Measurements from ENCODE around the gene SH3RF1. TPM values are rescaled to one million over a fixed set of nuclear protein-coding genes. Genes with fewer than 3 reads are reported as not detected.
A peak's percentile ranks its signal among the peaks of the same experiment; 100 is the strongest.

Gene SH3RF1
- total RNA-seq, 6 experiments from 2014 or later: 54.5 to 67.1 (median 57.1) TPM

DNA sequence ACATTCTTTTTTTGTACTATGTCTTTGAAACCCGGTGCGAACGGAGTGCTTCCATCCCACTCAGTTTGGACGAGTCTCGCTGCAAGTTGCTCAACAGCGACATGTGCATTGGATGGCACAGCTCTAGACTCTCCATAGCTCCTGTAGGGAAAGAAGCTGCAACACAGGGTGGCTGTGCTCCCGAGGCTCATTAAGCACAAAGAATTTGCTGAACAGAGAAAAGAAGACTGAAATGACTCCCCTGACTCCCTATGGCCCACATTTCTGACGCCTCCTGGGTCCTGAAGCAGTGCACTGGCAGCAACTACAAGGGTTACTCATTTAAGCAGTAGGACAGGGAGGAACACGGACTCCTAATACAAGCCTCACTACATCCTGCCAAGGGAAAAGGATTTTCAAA is 127.4 kb downstream of the SH3RF1 start:
- DNase-seq: no peak
- Mint-ChIP-seq H3K27ac (no peak overlapping the region), H3K4me1 (ENCODE audit: low read depth) (peaks cover 52% of the 10 kb centered on the region), H3K4me3 (no peak overlapping the region), H3K9me3 (no peaks in the 10 kb centered on the region), H3K27me3 (ENCODE audit: insufficient read depth) (peaks cover 3% of the 10 kb centered on the region; the same call in 1 of the 2 replicates), H3K36me3 (ENCODE audit: low read depth) (peaks cover 34% of the 10 kb centered on the region)
- TF ChIP-seq CTCF (IDR thresholded peaks at IDR 0.05): no peak

GRCh38 chr4:169142906-169143305 is 127.8 kb downstream of the SH3RF1 start:
- no peak for TF ChIP-seq CTCF (IDR thresholded peaks at IDR 0.05)
- DNase-seq: no peak
- Mint-ChIP-seq H3K4me3 (no peak overlapping the region), H3K36me3 (ENCODE audit: low read depth) (peaks cover 30% of the 10 kb centered on the region), H3K27ac (peak overlapping the region; percentile 30; the same call in 1 of the 2 replicates), H3K9me3 (no peaks in the 10 kb centered on the region), H3K4me1 (ENCODE audit: low read depth) (peaks cover 48% of the 10 kb centered on the region), H3K27me3 (ENCODE audit: insufficient read depth) (peaks cover 3% of the 10 kb centered on the region; the same call in 1 of the 2 replicates)

DNA sequence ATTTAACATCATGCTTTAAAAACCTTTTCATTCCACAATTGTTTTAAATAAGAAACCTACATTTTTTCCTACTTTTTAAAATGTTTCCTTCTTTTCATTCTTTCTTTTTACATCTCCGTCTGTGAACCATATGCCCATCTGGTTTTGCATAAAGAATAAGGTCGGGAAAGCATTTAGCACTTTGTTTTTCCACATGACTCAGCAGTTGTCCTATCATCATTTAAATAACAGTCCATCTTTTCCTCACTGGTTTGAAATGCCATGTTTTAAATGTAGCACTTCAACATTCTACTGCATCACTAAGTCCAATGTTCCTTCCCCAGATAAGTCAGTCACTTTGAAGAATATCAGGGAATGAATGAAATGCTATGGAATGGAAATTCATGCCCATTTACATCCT is 128.4 kb downstream of the SH3RF1 start:
- peaks cover 30% of the 10 kb centered on the region for H3K36me3 Mint-ChIP-seq (ENCODE audit: low read depth)
- no peak for TF ChIP-seq CTCF (IDR thresholded peaks at IDR 0.05)
- peaks cover 42% of the 10 kb centered on the region for H3K4me1 Mint-ChIP-seq (ENCODE audit: low read depth)
- H3K27ac Mint-ChIP-seq: peak overlapping the region; percentile 30; the same call in 1 of the 2 replicates
- H3K9me3 Mint-ChIP-seq: no peaks in the 10 kb centered on the region
- H3K27me3 Mint-ChIP-seq (ENCODE audit: insufficient read depth): peaks cover 3% of the 10 kb centered on the region; the same call in 1 of the 2 replicates
- no peak overlapping the region for H3K4me3 Mint-ChIP-seq
- DNase-seq: no peak

- Mint-ChIP-seq H3K4me3 (no peak overlapping the region), H3K27me3 (ENCODE audit: insufficient read depth) (peaks cover 9% of the 10 kb centered on the region), H3K9me3 (no peaks in the 10 kb centered on the region), H3K27ac (no peak overlapping the region), H3K4me1 (ENCODE audit: low read depth) (peaks cover 28% of the 10 kb centered on the region), H3K36me3 (ENCODE audit: low read depth) (peaks cover 40% of the 10 kb centered on the region)
- no peak for DNase-seq
- no peak for TF ChIP-seq CTCF (IDR thresholded peaks at IDR 0.05)
Observed at GRCh38 chr4:169139021-169139420, 131.7 kb downstream of the SH3RF1 start.

GRCh38 chr4:169137558-169137920 is 133.2 kb downstream of the SH3RF1 start:
- peaks cover 25% of the 10 kb centered on the region for H3K4me1 Mint-ChIP-seq (ENCODE audit: low read depth)
- no peak overlapping the region for H3K4me3 Mint-ChIP-seq
- H3K9me3 Mint-ChIP-seq: no peaks in the 10 kb centered on the region
- DNase-seq: no peak
- peaks cover 31% of the 10 kb centered on the region for H3K36me3 Mint-ChIP-seq (ENCODE audit: low read depth)
- TF ChIP-seq CTCF (IDR thresholded peaks at IDR 0.05): no peak
- peaks cover 9% of the 10 kb centered on the region for H3K27me3 Mint-ChIP-seq (ENCODE audit: insufficient read depth)
- no peak overlapping the region for H3K27ac Mint-ChIP-seq

Measured in HFFc6 (cell line).